ENCODE results near the gene SACM1L.

Gene SACM1L

GRCh38 chr3:45666757-45667431 is 22.3 kb upstream of the SACM1L start:
- peak; percentile 87 for ATAC-seq
- TF ChIP-seq ZFP3 (CRISPR knock-in tag; IDR thresholded peaks at IDR 0.05) (no peak), ZNF70 (CRISPR knock-in tag; IDR thresholded peaks at IDR 0.05) (no peak), PATZ1 (CRISPR knock-in tag; IDR thresholded peaks at IDR 0.05; ENCODE audit: borderline replicate concordance) (no peak), ESRRG (CRISPR knock-in tag; IDR thresholded peaks at IDR 0.05) (no peak), TSHZ2 (CRISPR knock-in tag; IDR thresholded peaks at IDR 0.05) (no peak), ZC3H10 (CRISPR knock-in tag; IDR thresholded peaks at IDR 0.05) (no peak), RARB (CRISPR knock-in tag; IDR thresholded peaks at IDR 0.05) (no peak), BACH2 (CRISPR knock-in tag; IDR thresholded peaks at IDR 0.05; ENCODE audit: borderline replicate concordance) (no peak), ISL1 (CRISPR knock-in tag; IDR thresholded peaks at IDR 0.05) (no peak), PPARA (CRISPR knock-in tag; IDR thresholded peaks at IDR 0.05; ENCODE audit: borderline replicate concordance) (no peak), SNAI2 (CRISPR knock-in tag; IDR thresholded peaks at IDR 0.05) (no peak)

- TF ChIP-seq PATZ1 (CRISPR knock-in tag; IDR thresholded peaks at IDR 0.05; ENCODE audit: borderline replicate concordance): no peak
- ATAC-seq: no peak
These were observed 21.6 kb upstream of the SACM1L start for GRCh38 chr3:45667569-45667934.

- no peak for TF ChIP-seq BACH2 (CRISPR knock-in tag; IDR thresholded peaks at IDR 0.05; ENCODE audit: borderline replicate concordance)
- TF ChIP-seq CREB5 (CRISPR knock-in tag; IDR thresholded peaks at IDR 0.05; ENCODE audit: low read depth): no peak
- no peak for TF ChIP-seq POU6F1 (CRISPR knock-in tag; IDR thresholded peaks at IDR 0.05; ENCODE audit: borderline replicate concordance, low read depth)
- no peak for TF ChIP-seq ISL1 (CRISPR knock-in tag; IDR thresholded peaks at IDR 0.05)
- no peak for TF ChIP-seq ZC3H10 (CRISPR knock-in tag; IDR thresholded peaks at IDR 0.05)
- no peak for TF ChIP-seq TCF4 (CRISPR knock-in tag; IDR thresholded peaks at IDR 0.05; ENCODE audit: borderline replicate concordance)
- no peak for TF ChIP-seq CSDC2 (CRISPR knock-in tag; IDR thresholded peaks at IDR 0.05)
- no peak for TF ChIP-seq ZFP3 (CRISPR knock-in tag; IDR thresholded peaks at IDR 0.05)
- TF ChIP-seq SNAI2 (CRISPR knock-in tag; IDR thresholded peaks at IDR 0.05): no peak
- no peak for TF ChIP-seq OSR1 (CRISPR knock-in tag; IDR thresholded peaks at IDR 0.05)
- no peak for TF ChIP-seq RARB (CRISPR knock-in tag; IDR thresholded peaks at IDR 0.05)
- no peak for TF ChIP-seq ZNF70 (CRISPR knock-in tag; IDR thresholded peaks at IDR 0.05)
- TF ChIP-seq TOX (CRISPR knock-in tag; IDR thresholded peaks at IDR 0.05; ENCODE audit: borderline replicate concordance): no peak
- no peak for TF ChIP-seq ARNTL (CRISPR knock-in tag; IDR thresholded peaks at IDR 0.05; ENCODE audit: borderline replicate concordance, low read depth)
- TF ChIP-seq PPARA (CRISPR knock-in tag; IDR thresholded peaks at IDR 0.05; ENCODE audit: borderline replicate concordance): no peak
- no peak for TF ChIP-seq GLIS3 (CRISPR knock-in tag; IDR thresholded peaks at IDR 0.05)
- no peak for TF ChIP-seq ZFP30 (CRISPR knock-in tag; IDR thresholded peaks at IDR 0.05)
- no peak for ATAC-seq
These were observed 18.8 kb upstream of the SACM1L start for GRCh38 chr3:45670436-45670835.
